Upper lobe of left lung (tissue), 6 donors: ENCODE data around the gene AKR7A3. TPM values are rescaled to one million over a fixed set of nuclear protein-coding genes. Genes with fewer than 3 reads are reported as not detected.

Experiments
- ATAC-seq, 2 donors: fragments of 200-7000 bp; cut with Tn5 transposase; one replicate each; pipeline ENCODE4 v1.9.1; 2022; ENCODE audit warnings: mild to moderate bottlenecking in 2 of 2, moderate library complexity in 2 of 2; ENCODE audit not compliant: low FRiP score in 2 of 2
- DNase-seq, 2 donors: peaks; one replicate each; pipeline ENCODE4 v3.0.0-alpha.2; 2019 to 2020
- H3K27ac ChIP-seq, 4 donors: fragments of 200-600 bp; sonication (generic); one replicate each; pipeline ENCODE4 v1.5.1; 2016 to 2019
- H3K27me3 ChIP-seq, 4 donors: fragments of 200-600 bp; sonication (generic); one replicate each; pipeline ENCODE4 v1.5.1; 2017 to 2019
- H3K36me3 ChIP-seq, 4 donors: fragments of 200-600 bp; sonication (generic); one replicate each; pipeline ENCODE4 v1.5.1; 2016 to 2019
- H3K4me1 ChIP-seq, 4 donors: fragments of 200-600 bp; sonication (generic); one replicate each; pipeline ENCODE4 v1.5.1; 2018 to 2019
- H3K4me3 ChIP-seq, 4 donors: fragments of 200-600 bp; sonication (generic); one replicate each; pipeline ENCODE4 v1.5.1; 2017 to 2019; ENCODE audit warnings: mild to moderate bottlenecking in 2 of 4, moderate library complexity in 1 of 4
- H3K9me3 ChIP-seq, 4 donors: fragments of 200-600 bp; sonication (generic); one replicate each; pipeline ENCODE4 v1.5.1; 2018 to 2019
- EP300 ChIP-seq, 4 donors: sonication (generic); formaldehyde crosslinking; IDR thresholded peaks; one replicate each; pipeline ENCODE4 v1.5.1; 2017; ENCODE audit warnings: antibody characterized with exemption in 4 of 4, control low read depth in 2 of 4
- POLR2A ChIP-seq, 4 donors: fragments of 450-650 bp; IDR thresholded peaks; one replicate each; pipeline ENCODE4 v1.5.1; 2016 to 2017; ENCODE audit warnings: antibody characterized with exemption in 4 of 4, mild to moderate bottlenecking in 2 of 4
- POLR2AphosphoS5 ChIP-seq, 2 donors: sonication (generic); formaldehyde crosslinking; IDR thresholded peaks; one replicate each; pipeline ENCODE4 v1.5.1; 2017; ENCODE audit warnings: antibody characterized with exemption in 2 of 2
- WGBS, 2 donors: methylation state at CpG; one replicate each; pipeline ENCODE4 v1.1.5; 2017 to 2018; 5-methylcytosine and 5-hydroxymethylcytosine counted together
- total RNA-seq, 6 donors: library from RNA; depleted of rRNA in 4 of 6; stranded (reverse); fragments of >200 nt in 4 of 6; gene quantifications; one replicate each; pipeline versions ENCODE4 v1.1.0 to v1.2.1, GENCODE V29; 2016 to 2021
- TF ChIP-seq, protein P1 (sequence below), 6 experiments: fragments of 450-650 bp in 4 of 6; fragments of 200-600 bp in 2 of 6; sonication (generic) in 2 of 6; IDR thresholded peaks; one replicate each; pipeline ENCODE4 v1.5.1; 2016 to 2019; ENCODE audit warnings: antibody characterized with exemption in 6 of 6
- donor health status: DM: no; HTN: no; CAD: no; lungs with moderate emphysema.
- donor health status: DM: no; HTN: yes; CAD: no; lungs with severe emphysema.

Gene AKR7A3
- total RNA-seq, 6 donors from 2014 or later: 0.91 to 9.4 (median 1.0) TPM; not detected in 1

- WGBS, 2 donors: 96 to 99% methylated on average over 14 to 17 of the region's 18 CpGs
- ATAC-seq: no peak
- H3K9me3 ChIP-seq: no peaks in the 10 kb centered on the region
- no peak overlapping the region for H3K27ac ChIP-seq
- peaks cover 10 to 75% (median 60%) of the 10 kb centered on the region in 4 donors for H3K36me3 ChIP-seq
- H3K4me3 ChIP-seq: no peak overlapping the region
- TF ChIP-seq, protein P1, sequence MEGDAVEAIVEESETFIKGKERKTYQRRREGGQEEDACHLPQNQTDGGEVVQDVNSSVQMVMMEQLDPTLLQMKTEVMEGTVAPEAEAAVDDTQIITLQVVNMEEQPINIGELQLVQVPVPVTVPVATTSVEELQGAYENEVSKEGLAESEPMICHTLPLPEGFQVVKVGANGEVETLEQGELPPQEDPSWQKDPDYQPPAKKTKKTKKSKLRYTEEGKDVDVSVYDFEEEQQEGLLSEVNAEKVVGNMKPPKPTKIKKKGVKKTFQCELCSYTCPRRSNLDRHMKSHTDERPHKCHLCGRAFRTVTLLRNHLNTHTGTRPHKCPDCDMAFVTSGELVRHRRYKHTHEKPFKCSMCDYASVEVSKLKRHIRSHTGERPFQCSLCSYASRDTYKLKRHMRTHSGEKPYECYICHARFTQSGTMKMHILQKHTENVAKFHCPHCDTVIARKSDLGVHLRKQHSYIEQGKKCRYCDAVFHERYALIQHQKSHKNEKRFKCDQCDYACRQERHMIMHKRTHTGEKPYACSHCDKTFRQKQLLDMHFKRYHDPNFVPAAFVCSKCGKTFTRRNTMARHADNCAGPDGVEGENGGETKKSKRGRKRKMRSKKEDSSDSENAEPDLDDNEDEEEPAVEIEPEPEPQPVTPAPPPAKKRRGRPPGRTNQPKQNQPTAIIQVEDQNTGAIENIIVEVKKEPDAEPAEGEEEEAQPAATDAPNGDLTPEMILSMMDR (IDR thresholded peaks at IDR 0.05): no peak
- TF ChIP-seq POLR2AphosphoS5 (IDR thresholded peaks at IDR 0.05): no peak
- no peak for TF ChIP-seq EP300 (IDR thresholded peaks at IDR 0.05)
- TF ChIP-seq POLR2A (IDR thresholded peaks at IDR 0.05): no peak
- H3K27me3 ChIP-seq: no peaks in the 10 kb centered on the region
- no peak for DNase-seq
- H3K4me1 ChIP-seq: no peaks in the 10 kb centered on the region
Observed at GRCh38 chr1:19328486-19328885, 39.9 kb upstream of the AKR7A3 start.

GRCh38 chr1:19327736-19328135, 39.2 kb upstream of the AKR7A3 start:
- no peak overlapping the region for H3K4me3 ChIP-seq
- H3K27me3 ChIP-seq: no peaks in the 10 kb centered on the region
- ATAC-seq (no peak), DNase-seq (no peak)
- H3K36me3 ChIP-seq: peaks cover 10 to 81% (median 62%) of the 10 kb centered on the region in 4 donors
- H3K9me3 ChIP-seq: no peaks in the 10 kb centered on the region
- TF ChIP-seq, protein P1 (IDR thresholded peaks at IDR 0.05): no peak
- TF ChIP-seq POLR2A (IDR thresholded peaks at IDR 0.05) (no peak), EP300 (IDR thresholded peaks at IDR 0.05) (no peak), POLR2AphosphoS5 (IDR thresholded peaks at IDR 0.05) (no peak)
- 87% methylated on average over 9 of the region's 9 CpGs for WGBS, 2 donors
- no peaks in the 10 kb centered on the region for H3K4me1 ChIP-seq
- no peak overlapping the region for H3K27ac ChIP-seq

GRCh38 chr1:19327301-19327700, 38.7 kb upstream of the AKR7A3 start:
- TF ChIP-seq POLR2A (IDR thresholded peaks at IDR 0.05) (no peak), EP300 (IDR thresholded peaks at IDR 0.05) (no peak), POLR2AphosphoS5 (IDR thresholded peaks at IDR 0.05) (no peak)
- TF ChIP-seq, protein P1 (IDR thresholded peaks at IDR 0.05): no peak

GRCh38 chr1:19326748-19327065, 38.1 kb upstream of the AKR7A3 start:
- H3K9me3 ChIP-seq: no peaks in the 10 kb centered on the region
- H3K4me1 ChIP-seq: no peaks in the 10 kb centered on the region
- ATAC-seq (no peak), DNase-seq (no peak)
- TF ChIP-seq, protein P1 (IDR thresholded peaks at IDR 0.05): no peak
- no peak for TF ChIP-seq POLR2AphosphoS5 (IDR thresholded peaks at IDR 0.05)
- H3K27me3 ChIP-seq: no peaks in the 10 kb centered on the region
- peaks cover 10 to 81% (median 64%) of the 10 kb centered on the region in 4 donors for H3K36me3 ChIP-seq
- H3K27ac ChIP-seq: no peak overlapping the region
- WGBS, 2 donors: 74 to 87% methylated on average over 6 of the region's 6 CpGs
- no peak overlapping the region for H3K4me3 ChIP-seq

More at GRCh38 chr1:19327301-19327700, 38.7 kb upstream of the AKR7A3 start:
- DNase-seq: no peak
- Histone ChIP-seq H3K9me3 (no peaks in the 10 kb centered on the region), H3K27ac (no peak overlapping the region), H3K27me3 (no peaks in the 10 kb centered on the region), H3K4me3 (no peak overlapping the region), H3K4me1 (no peaks in the 10 kb centered on the region), H3K36me3 (peaks cover 10 to 81% (median 63%) of the 10 kb centered on the region in 4 donors)
- WGBS, 2 donors: 82 to 89% methylated on average over 13 to 16 of the region's 16 CpGs
- no peak for ATAC-seq

- TF ChIP-seq EP300 (IDR thresholded peaks at IDR 0.05) (no peak), POLR2AphosphoS5 (IDR thresholded peaks at IDR 0.05) (no peak), POLR2A (IDR thresholded peaks at IDR 0.05) (no peak)
- TF ChIP-seq, protein P1 (IDR thresholded peaks at IDR 0.05): no peak
- Histone ChIP-seq H3K4me3 (no peak overlapping the region), H3K4me1 (no peaks in the 10 kb centered on the region), H3K36me3 (peaks cover 10 to 77% (median 61%) of the 10 kb centered on the region in 4 donors), H3K27ac (no peak overlapping the region), H3K27me3 (no peaks in the 10 kb centered on the region), H3K9me3 (no peaks in the 10 kb centered on the region)
- ATAC-seq (no peak), DNase-seq (no peak)
- WGBS, 2 donors: 86 to 87% methylated on average over 22 to 31 of the region's 32 CpGs
Observed at GRCh38 chr1:19325958-19326747, 37.6 kb upstream of the AKR7A3 start.
